Endothelial cell of umbilical vein (primary cell): Measurements from ENCODE around the gene RPP21. TPM values are rescaled to one million over a fixed set of nuclear protein-coding genes. Genes with fewer than 3 reads are reported as not detected.

Experiments
- BruUV-seq: library from RNA; stranded (reverse); fragments of 400-500 nt; replicated peaks from 2 replicates; lab custom pipeline; 2021; lab: Mats Ljungman, UMichigan
- CTCF ChIA-PET: fragments of 300-600, 350-600 bp; sonication (Branson Sonifier 250); formaldehyde crosslinking; loops from one replicate; lab custom pipeline; 2021; ENCODE audit warnings: antibody characterized with exemption, inconsistent platforms; lab: Charles Lee
- POLR2A ChIA-PET: fragments of 300-600, 350-600 bp; sonication (Branson Sonifier 250); formaldehyde crosslinking; loops from one replicate; lab custom pipeline; 2021; ENCODE audit warnings: antibody characterized with exemption, inconsistent platforms; lab: Charles Lee
- DNase-seq: peaks from one replicate; pipeline ENCODE4 v3.0.0-alpha.2; 2011; ENCODE audit warnings: low read depth, low spot score
- FAIRE-seq: peaks from 2 replicates; lab custom pipeline; 2011; peaks lifted over from hg19 to GRCh38; lab: Jason Lieb, UNC
- H2AFZ ChIP-seq: 2 replicates; pipeline ENCODE4 v1.6.0; 2012; ENCODE audit warnings: low read depth, low read length, control low read depth, inconsistent platforms
- H3K27ac ChIP-seq: 2 replicates; pipeline ENCODE4 v1.5.1; 2011; ENCODE audit warnings: low read depth, mild to moderate bottlenecking, control low read depth, low read length, moderate library complexity; ENCODE audit not compliant: insufficient read depth
- H3K27me3 ChIP-seq, 2 experiments: 2 replicates each; pipeline versions ENCODE4 v1.6.0 to v1.6.1; 2011; ENCODE audit warnings: low read length in 2 of 2, mixed read lengths in 1 of 2; ENCODE audit not compliant: control insufficient read depth in 2 of 2, insufficient read depth in 2 of 2
- H3K36me3 ChIP-seq, 2 experiments: 2 replicates in 1 of 2; 3 replicates in 1 of 2; pipeline ENCODE4 v1.5.1; 2011; ENCODE audit warnings: low read length in 2 of 2, mild to moderate bottlenecking in 1 of 2, moderate library complexity in 1 of 2; ENCODE audit not compliant: control insufficient read depth in 2 of 2, insufficient read depth in 2 of 2; ENCODE audit errors: extremely low read depth in 1 of 2
- H3K4me1 ChIP-seq: 3 replicates; pipeline ENCODE4 v1.5.1; 2011; ENCODE audit warnings: mild to moderate bottlenecking, low read length; ENCODE audit not compliant: control insufficient read depth, insufficient read depth; ENCODE audit errors: extremely low read depth
- H3K4me2 ChIP-seq: 2 replicates; pipeline ENCODE4 v1.6.1; 2011; ENCODE audit warnings: low read length, control low read depth, mixed read lengths; ENCODE audit not compliant: insufficient read depth
- H3K4me3 ChIP-seq, 3 experiments: fragments of 200-600 bp in 1 of 3; sonication (generic), shearing (Covaris generic) in 1 of 3; replicated peaks in 1 of 3; 2 replicates each; pipeline ENCODE4 v1.5.1; 2011 to 2016; ENCODE audit warnings: control low read depth in 3 of 3, low read length in 3 of 3, mild to moderate bottlenecking in 2 of 3, inconsistent platforms in 1 of 3, low read depth in 1 of 3, moderate library complexity in 1 of 3; ENCODE audit not compliant: insufficient read depth in 1 of 3
- H3K79me2 ChIP-seq: 2 replicates; pipeline ENCODE4 v1.6.0; 2012; ENCODE audit warnings: low read length, inconsistent platforms; ENCODE audit not compliant: control insufficient read depth, insufficient read depth
- H3K9ac ChIP-seq: replicated peaks from 2 replicates; pipeline ENCODE3; 2011; ENCODE audit warnings: low read length, control low read depth; ENCODE audit not compliant: insufficient read depth; ENCODE audit errors: extremely low read depth
- H3K9me1 ChIP-seq: replicated peaks from 3 replicates; pipeline ENCODE4 v1.6.0; 2011; ENCODE audit warnings: mild to moderate bottlenecking, low read length; ENCODE audit not compliant: control insufficient read depth, insufficient read depth; ENCODE audit errors: extremely low read depth
- H3K9me3 ChIP-seq: replicated peaks from 2 replicates; pipeline ENCODE4 v1.5.1; 2012; ENCODE audit warnings: low read length, inconsistent platforms; ENCODE audit not compliant: control insufficient read depth, insufficient read depth
- H4K20me1 ChIP-seq: replicated peaks from 2 replicates; pipeline ENCODE3; 2011; ENCODE audit warnings: mild to moderate bottlenecking, low read length; ENCODE audit not compliant: control insufficient read depth, insufficient read depth; ENCODE audit errors: extremely low read depth
- EZH2 ChIP-seq: IDR thresholded peaks from 2 replicates; pipeline ENCODE4 v1.6.1; 2012; ENCODE audit warnings: borderline replicate concordance, low read depth, mild to moderate bottlenecking, moderate library complexity, low read length, inconsistent platforms; ENCODE audit not compliant: severe bottlenecking
- FOS ChIP-seq: IDR thresholded peaks from 2 replicates; pipeline ENCODE4 v1.6.1; 2011; ENCODE audit warnings: mild to moderate bottlenecking, low read length, moderate library complexity, borderline replicate concordance; ENCODE audit not compliant: insufficient read depth
- GATA2 ChIP-seq: IDR thresholded peaks from 2 replicates; pipeline ENCODE4 v1.7.0; 2011; ENCODE audit warnings: low read depth, mild to moderate bottlenecking, moderate library complexity, mixed read lengths, low read length; ENCODE audit not compliant: insufficient read length, insufficient read depth
- JUN ChIP-seq: IDR thresholded peaks from 2 replicates; pipeline ENCODE4 v1.6.1; 2011; ENCODE audit warnings: borderline replicate concordance, low read depth; ENCODE audit not compliant: insufficient read length, insufficient read depth
- MYC ChIP-seq: IDR thresholded peaks from one replicate; pipeline ENCODE4 v1.6.1; 2011; ENCODE audit warnings: mild to moderate bottlenecking, low read depth, low read length
- POLR2A ChIP-seq: IDR thresholded peaks from 2 replicates; pipeline ENCODE4 v1.6.1; 2012; ENCODE audit warnings: low read depth, mild to moderate bottlenecking, control low read depth, low read length
- POLR2AphosphoS5 ChIP-seq: IDR thresholded peaks from 2 replicates; pipeline ENCODE4 v1.6.1; 2012; ENCODE audit warnings: low read depth, mild to moderate bottlenecking, control low read depth, low read length, moderate library complexity; ENCODE audit not compliant: insufficient read depth
- dilution Hi-C: fragments of 300-500 bp; cut with MboI; formaldehyde crosslinking; loops from one replicate; pipeline ENCODE4 v1.15.0; 2019; ENCODE audit warnings: low sequenced_read_pairs; ENCODE audit not compliant: extremely low pct_ligation_motif_present
- intact Hi-C: fragments of 100-400 bp; cut with micrococcal nuclease; formaldehyde crosslinking; loops from one replicate; pipeline ENCODE4 v1.10.0; 2022
- polyA plus RNA-seq, 4 experiments: library from polyadenylated mRNA; depleted of rRNA in 3 of 4; stranded (reverse) in 3 of 4; unstranded in 1 of 4; fragments of >200 nt; gene quantifications; 2 replicates each; pipeline versions ENCODE4 v1.2.1 to v1.2.3, GENCODE V29; 2011 to 2012; ENCODE audit warnings: missing spikeins in 1 of 4
- total RNA-seq: library from RNA; stranded (reverse); gene quantifications from 2 replicates; pipeline ENCODE4 v1.2.3, GENCODE V29; 2021
- TF ChIP-seq, protein P1 (sequence below): IDR thresholded peaks from 2 replicates; pipeline ENCODE4 v1.6.1; 2011; ENCODE audit not compliant: insufficient read depth, insufficient read length
- TF ChIP-seq, protein P2 (sequence below), 2 donors: IDR thresholded peaks; 1 replicate in 1 of 2; 2 replicates in 1 of 2; pipeline ENCODE4 v1.5.1; 2011; ENCODE audit warnings: low read length in 2 of 2, mild to moderate bottlenecking in 2 of 2, moderate library complexity in 2 of 2, control low read depth in 1 of 2, inconsistent platforms in 1 of 2, low read depth in 1 of 2; ENCODE audit not compliant: insufficient read depth in 1 of 2; ENCODE audit errors: extremely low read depth in 1 of 2

Gene RPP21
- total and polyA plus RNA-seq, 2 donors (not counting 3 experiments of a cell fraction or from before 2014, with no cell fraction given) = 35.3 to 101 TPM

DNA sequence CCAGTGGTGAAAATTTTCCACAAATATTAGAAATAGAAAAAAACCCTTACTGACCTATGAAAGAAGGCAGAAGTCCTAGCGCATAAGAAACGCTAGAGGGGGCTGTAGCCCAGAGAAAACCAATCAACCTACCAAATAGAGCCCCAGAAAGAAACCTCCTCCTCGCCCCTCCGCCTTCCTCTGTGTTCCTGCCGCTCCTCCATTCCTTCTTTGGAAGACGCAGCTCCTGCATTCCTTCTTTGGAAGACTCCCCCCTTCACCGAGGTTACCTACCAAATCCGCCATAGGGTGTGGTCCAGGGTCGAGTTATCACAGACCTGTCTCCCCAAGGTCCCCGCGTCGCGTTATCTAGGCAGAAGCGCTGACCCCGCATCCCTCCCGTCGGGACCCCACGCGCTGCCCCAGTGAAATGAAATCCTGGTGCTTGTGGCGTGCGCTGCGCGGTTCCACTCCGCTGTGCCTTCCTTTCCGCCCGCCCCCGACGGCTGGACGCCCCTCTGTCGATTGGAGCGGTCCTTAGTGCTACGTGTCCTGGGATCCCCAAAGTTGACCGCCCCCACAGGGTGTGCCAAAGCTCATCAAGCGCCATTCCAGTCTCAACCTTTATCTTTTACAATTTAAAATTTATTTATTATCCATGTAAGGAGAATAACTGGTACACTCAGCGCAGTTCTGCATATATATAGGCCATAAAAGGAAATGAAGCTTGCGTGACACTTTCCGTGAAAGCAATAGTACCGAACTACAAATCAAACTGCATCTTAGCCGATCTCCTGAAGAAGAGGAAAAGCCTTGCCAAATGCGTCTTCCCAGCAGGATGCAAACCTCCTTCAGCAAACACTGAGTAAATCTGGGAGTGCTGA, 13.0 kb downstream of the RPP21 start:
- ChIA-PET POLR2A (no interaction called here), CTCF (interaction anchor here (0.5 to 3.1 kb wide), 10 partner anchors 9 to 138 kb away, joined by 4 to 48 read pairs (median 5); no protein-coding TSS in a partner anchor)
- peak; percentile 71 for DNase-seq
- peak; percentile 85 for FAIRE-seq
- peak overlapping the region; percentile 86 for H2AFZ ChIP-seq
- intact Hi-C loops = loop anchor here (1.0 kb wide), 2 partner anchors 39 to 95 kb away; no protein-coding TSS in a partner anchor
- peak overlapping the region; percentile 73 for H3K4me2 ChIP-seq
- H3K27me3 ChIP-seq = peaks cover 31 to 57% of the 10 kb centered on the region in 2 experiments
- no peaks in the 10 kb centered on the region for H4K20me1 ChIP-seq
- H3K79me2 ChIP-seq = no peaks in the 10 kb centered on the region
- peaks cover 5% of the 10 kb centered on the region for H3K4me1 ChIP-seq
- no peaks in the 10 kb centered on the region for H3K36me3 ChIP-seq
- H3K27ac ChIP-seq = no peak overlapping the region
- peak overlapping the region; percentile 34 to 54 (median 43) for H3K4me3 ChIP-seq
- dilution Hi-C loops = no loop called here
- TF ChIP-seq, protein P1, sequence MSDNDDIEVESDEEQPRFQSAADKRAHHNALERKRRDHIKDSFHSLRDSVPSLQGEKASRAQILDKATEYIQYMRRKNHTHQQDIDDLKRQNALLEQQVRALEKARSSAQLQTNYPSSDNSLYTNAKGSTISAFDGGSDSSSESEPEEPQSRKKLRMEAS = no peak
- TF ChIP-seq MYC (no peak), FOS (no peak), JUN (no peak), GATA2 (no peak), POLR2A (no peak), POLR2AphosphoS5 (no peak), EZH2 (peak; percentile 50)
- TF ChIP-seq, protein P2, sequence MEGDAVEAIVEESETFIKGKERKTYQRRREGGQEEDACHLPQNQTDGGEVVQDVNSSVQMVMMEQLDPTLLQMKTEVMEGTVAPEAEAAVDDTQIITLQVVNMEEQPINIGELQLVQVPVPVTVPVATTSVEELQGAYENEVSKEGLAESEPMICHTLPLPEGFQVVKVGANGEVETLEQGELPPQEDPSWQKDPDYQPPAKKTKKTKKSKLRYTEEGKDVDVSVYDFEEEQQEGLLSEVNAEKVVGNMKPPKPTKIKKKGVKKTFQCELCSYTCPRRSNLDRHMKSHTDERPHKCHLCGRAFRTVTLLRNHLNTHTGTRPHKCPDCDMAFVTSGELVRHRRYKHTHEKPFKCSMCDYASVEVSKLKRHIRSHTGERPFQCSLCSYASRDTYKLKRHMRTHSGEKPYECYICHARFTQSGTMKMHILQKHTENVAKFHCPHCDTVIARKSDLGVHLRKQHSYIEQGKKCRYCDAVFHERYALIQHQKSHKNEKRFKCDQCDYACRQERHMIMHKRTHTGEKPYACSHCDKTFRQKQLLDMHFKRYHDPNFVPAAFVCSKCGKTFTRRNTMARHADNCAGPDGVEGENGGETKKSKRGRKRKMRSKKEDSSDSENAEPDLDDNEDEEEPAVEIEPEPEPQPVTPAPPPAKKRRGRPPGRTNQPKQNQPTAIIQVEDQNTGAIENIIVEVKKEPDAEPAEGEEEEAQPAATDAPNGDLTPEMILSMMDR (IDR thresholded peaks at IDR 0.05; ENCODE audit: extremely low read depth in 1 of 2, insufficient read depth in 1 of 2, low read depth in 1 of 2, low read length in 2 of 2) = peak; percentile 79 to 83
- no peaks in the 10 kb centered on the region for H3K9me1 ChIP-seq
- no peak overlapping the region for H3K9ac ChIP-seq
- no TSS peak for BruUV-seq
- no peaks in the 10 kb centered on the region for H3K9me3 ChIP-seq
